Activated naive CD8-positive, alpha-beta T cell treated with anti-CD3 and anti-CD28 coated beads, Interleukin-2, amount 10 ng/mL, durations not matched to agents 7 days and 5 days (primary cell): Measurements from ENCODE around the gene RYR3. TPM values are rescaled to one million over a fixed set of nuclear protein-coding genes. Genes with fewer than 3 reads are reported as not detected.

Source experiments
- ATAC-seq: fragments of 150-1000 bp; cut with Tn5 transposase; one replicate; pipeline ENCODE4 v1.10.0; 2021; ENCODE audit warnings: low read depth, moderate library complexity
- POLR2A ChIA-PET: fragments of 350-600 bp; sonication (Branson Sonifier 250); formaldehyde crosslinking; loops from one replicate; lab custom pipeline; 2021; ENCODE audit warnings: antibody characterized with exemption; lab: Charles Lee
- DNase-seq: peaks from one replicate; pipeline ENCODE4 v3.0.0; 2021
- H3K27ac Mint-ChIP-seq: one replicate; pipeline ENCODE4 v1.8.0; 2022; ENCODE audit warnings: mild to moderate bottlenecking, mixed read lengths
- H3K27me3 Mint-ChIP-seq: one replicate; pipeline ENCODE4 v1.8.0; 2022; ENCODE audit warnings: mild to moderate bottlenecking, moderate library complexity, mixed read lengths
- H3K36me3 Mint-ChIP-seq: one replicate; pipeline ENCODE4 v1.8.0; 2021; ENCODE audit warnings: mild to moderate bottlenecking, mixed read lengths
- H3K4me1 Mint-ChIP-seq: one replicate; pipeline ENCODE4 v1.8.0; 2021; ENCODE audit warnings: mixed read lengths
- H3K4me3 Mint-ChIP-seq: one replicate; pipeline ENCODE4 v1.8.0; 2022; ENCODE audit warnings: mild to moderate bottlenecking, moderate library complexity, mixed read lengths
- H3K9me3 Mint-ChIP-seq: one replicate; pipeline ENCODE4 v1.8.0; 2021; ENCODE audit warnings: mixed read lengths
- total RNA-seq, 2 experiments: library from RNA; stranded (reverse); gene quantifications; one replicate each; pipeline ENCODE4 v1.2.3, GENCODE V29; 2021

Gene RYR3
- total RNA-seq, 2 experiments from 2014 or later = not detected

- POLR2A ChIA-PET = no interaction called here
- DNase-seq (no peak), ATAC-seq (no peak)
- H3K27ac Mint-ChIP-seq = no peak overlapping the region
- H3K36me3 Mint-ChIP-seq = no peaks in the 10 kb centered on the region
- no peaks in the 10 kb centered on the region for H3K9me3 Mint-ChIP-seq
- H3K4me3 Mint-ChIP-seq = no peak overlapping the region
- H3K27me3 Mint-ChIP-seq = no peaks in the 10 kb centered on the region
- H3K4me1 Mint-ChIP-seq = no peaks in the 10 kb centered on the region
Observed at GRCh38 chr15:33377204-33377603, 66.4 kb downstream of the RYR3 start.

- Mint-ChIP-seq H3K36me3 (no peaks in the 10 kb centered on the region), H3K27me3 (no peaks in the 10 kb centered on the region), H3K4me1 (no peaks in the 10 kb centered on the region), H3K27ac (no peak overlapping the region), H3K9me3 (no peaks in the 10 kb centered on the region), H3K4me3 (no peak overlapping the region)
- no peak for ATAC-seq
- DNase-seq = no peak
- POLR2A ChIA-PET = no interaction called here
Observed at GRCh38 chr15:33378866-33379480, 68.2 kb downstream of the RYR3 start.

- H3K4me1 Mint-ChIP-seq = no peaks in the 10 kb centered on the region
- no peaks in the 10 kb centered on the region for H3K9me3 Mint-ChIP-seq
- no peak overlapping the region for H3K4me3 Mint-ChIP-seq
- ATAC-seq (no peak), DNase-seq (no peak)
- no peaks in the 10 kb centered on the region for H3K36me3 Mint-ChIP-seq
- no peak overlapping the region for H3K27ac Mint-ChIP-seq
- POLR2A ChIA-PET = no interaction called here
- no peaks in the 10 kb centered on the region for H3K27me3 Mint-ChIP-seq
Observed at GRCh38 chr15:33380406-33380805, 69.6 kb downstream of the RYR3 start.

- Mint-ChIP-seq H3K4me3 (no peak overlapping the region), H3K4me1 (no peaks in the 10 kb centered on the region), H3K9me3 (no peaks in the 10 kb centered on the region), H3K27ac (no peak overlapping the region), H3K27me3 (no peaks in the 10 kb centered on the region), H3K36me3 (no peaks in the 10 kb centered on the region)
- no peak for DNase-seq
- POLR2A ChIA-PET = no interaction called here
- ATAC-seq = no peak
Observed at GRCh38 chr15:33382491-33382890, 71.7 kb downstream of the RYR3 start.

- no peaks in the 10 kb centered on the region for H3K36me3 Mint-ChIP-seq
- ATAC-seq = no peak
- no peak overlapping the region for H3K4me3 Mint-ChIP-seq
- peaks cover 2% of the 10 kb centered on the region for H3K27me3 Mint-ChIP-seq
- no peak for DNase-seq
- POLR2A ChIA-PET = no interaction called here
- no peaks in the 10 kb centered on the region for H3K9me3 Mint-ChIP-seq
- H3K27ac Mint-ChIP-seq = no peak overlapping the region
- no peaks in the 10 kb centered on the region for H3K4me1 Mint-ChIP-seq
Observed at GRCh38 chr15:33384307-33384706, 73.5 kb downstream of the RYR3 start.

- no peak overlapping the region for H3K4me3 Mint-ChIP-seq
- H3K27ac Mint-ChIP-seq = no peak overlapping the region
- H3K4me1 Mint-ChIP-seq = no peaks in the 10 kb centered on the region
- no peaks in the 10 kb centered on the region for H3K36me3 Mint-ChIP-seq
- DNase-seq (no peak), ATAC-seq (no peak)
- H3K27me3 Mint-ChIP-seq = peaks cover 2% of the 10 kb centered on the region
- no peaks in the 10 kb centered on the region for H3K9me3 Mint-ChIP-seq
- POLR2A ChIA-PET = no interaction called here
Observed at GRCh38 chr15:33392453-33392852, 81.7 kb downstream of the RYR3 start.

GRCh38 chr15:33393546-33393945, 82.8 kb downstream of the RYR3 start:
- POLR2A ChIA-PET = no interaction called here
- ATAC-seq (no peak), DNase-seq (no peak)
- no peak overlapping the region for H3K27ac Mint-ChIP-seq
- no peaks in the 10 kb centered on the region for H3K27me3 Mint-ChIP-seq
- H3K9me3 Mint-ChIP-seq = no peaks in the 10 kb centered on the region
- H3K4me1 Mint-ChIP-seq = no peaks in the 10 kb centered on the region
- no peak overlapping the region for H3K4me3 Mint-ChIP-seq
- H3K36me3 Mint-ChIP-seq = no peaks in the 10 kb centered on the region

- H3K4me1 Mint-ChIP-seq = no peaks in the 10 kb centered on the region
- H3K27ac Mint-ChIP-seq = no peak overlapping the region
- H3K36me3 Mint-ChIP-seq = no peaks in the 10 kb centered on the region
- DNase-seq (no peak), ATAC-seq (no peak)
- POLR2A ChIA-PET = no interaction called here
- H3K9me3 Mint-ChIP-seq = no peaks in the 10 kb centered on the region
- H3K4me3 Mint-ChIP-seq = no peak overlapping the region
- H3K27me3 Mint-ChIP-seq = no peaks in the 10 kb centered on the region
Observed at GRCh38 chr15:33395321-33395720, 84.6 kb downstream of the RYR3 start.

- DNase-seq (no peak), ATAC-seq (no peak)
- Mint-ChIP-seq H3K36me3 (no peaks in the 10 kb centered on the region), H3K27ac (no peak overlapping the region), H3K9me3 (no peaks in the 10 kb centered on the region), H3K4me1 (no peaks in the 10 kb centered on the region), H3K4me3 (no peak overlapping the region), H3K27me3 (no peaks in the 10 kb centered on the region)
- POLR2A ChIA-PET = no interaction called here
Observed at GRCh38 chr15:33395846-33396245, 85.1 kb downstream of the RYR3 start.

GRCh38 chr15:33396475-33396874, 85.7 kb downstream of the RYR3 start:
- H3K27me3 Mint-ChIP-seq = no peaks in the 10 kb centered on the region
- H3K36me3 Mint-ChIP-seq = no peaks in the 10 kb centered on the region
- POLR2A ChIA-PET = no interaction called here

GRCh38 chr15:33398555-33398954, 87.8 kb downstream of the RYR3 start:
- no peaks in the 10 kb centered on the region for H3K9me3 Mint-ChIP-seq

More at GRCh38 chr15:33396475-33396874, 85.7 kb downstream of the RYR3 start:
- H3K4me3 Mint-ChIP-seq = no peak overlapping the region
- ATAC-seq (no peak), DNase-seq (no peak)
- H3K9me3 Mint-ChIP-seq = no peaks in the 10 kb centered on the region
- H3K27ac Mint-ChIP-seq = no peak overlapping the region
- no peaks in the 10 kb centered on the region for H3K4me1 Mint-ChIP-seq

GRCh38 chr15:33400941-33401340, 90.2 kb downstream of the RYR3 start:
- no peak overlapping the region for H3K4me3 Mint-ChIP-seq
- POLR2A ChIA-PET = no interaction called here
- H3K4me1 Mint-ChIP-seq = no peaks in the 10 kb centered on the region
- H3K9me3 Mint-ChIP-seq = no peaks in the 10 kb centered on the region
- H3K27me3 Mint-ChIP-seq = peaks cover 2% of the 10 kb centered on the region
- no peak overlapping the region for H3K27ac Mint-ChIP-seq
- no peak for ATAC-seq
- no peaks in the 10 kb centered on the region for H3K36me3 Mint-ChIP-seq
- no peak for DNase-seq

More at GRCh38 chr15:33398555-33398954, 87.8 kb downstream of the RYR3 start:
- H3K27ac Mint-ChIP-seq = no peak overlapping the region
- no peaks in the 10 kb centered on the region for H3K36me3 Mint-ChIP-seq
- POLR2A ChIA-PET = no interaction called here
- no peak for DNase-seq
- no peaks in the 10 kb centered on the region for H3K4me1 Mint-ChIP-seq
- H3K27me3 Mint-ChIP-seq = peaks cover 2% of the 10 kb centered on the region
- no peak overlapping the region for H3K4me3 Mint-ChIP-seq
- ATAC-seq = no peak

GRCh38 chr15:33402600-33402999, 91.8 kb downstream of the RYR3 start:
- no peak overlapping the region for H3K4me3 Mint-ChIP-seq
- no peak for ATAC-seq
- DNase-seq = no peak
- peaks cover 2% of the 10 kb centered on the region for H3K27me3 Mint-ChIP-seq
- no peak overlapping the region for H3K27ac Mint-ChIP-seq
- H3K9me3 Mint-ChIP-seq = no peaks in the 10 kb centered on the region
- no peaks in the 10 kb centered on the region for H3K4me1 Mint-ChIP-seq
- no peaks in the 10 kb centered on the region for H3K36me3 Mint-ChIP-seq
- POLR2A ChIA-PET = no interaction called here

- H3K4me1 Mint-ChIP-seq = no peaks in the 10 kb centered on the region
- no peaks in the 10 kb centered on the region for H3K9me3 Mint-ChIP-seq
- no peak for ATAC-seq
- no peaks in the 10 kb centered on the region for H3K36me3 Mint-ChIP-seq
- H3K4me3 Mint-ChIP-seq = no peak overlapping the region
- H3K27me3 Mint-ChIP-seq = peaks cover 2% of the 10 kb centered on the region
- DNase-seq = no peak
- H3K27ac Mint-ChIP-seq = no peak overlapping the region
- POLR2A ChIA-PET = no interaction called here
Observed at GRCh38 chr15:33405096-33405495, 94.3 kb downstream of the RYR3 start.
